ENCODE data around the gene DCTN2.
"Not testable (repeated sequence)": the region's sequence is repeated elsewhere in the genome, so short reads cannot be mapped to it uniquely, and the experiment has no call there.

DCTN2 gene

GRCh38 chr12:57575771-57576612 lies 29.0 kb upstream of the DCTN2 start:
- Histone ChIP-seq H2AFZ (ENCODE audit: low read length) (no peak overlapping the region), H2BK15ac (ENCODE audit: low read length) (no peak overlapping the region), H4K8ac (ENCODE audit: low read depth, low read length) (no peak overlapping the region), H3K9me3 (replicated peaks in 1 of 2; ENCODE audit: control insufficient read depth in 2 of 2, insufficient read depth in 1 of 2, low read depth in 1 of 2, low read length in 2 of 2) (no peaks in the 10 kb centered on the region), H3K79me1 (ENCODE audit: low read depth, low read length) (no peaks in the 10 kb centered on the region), H4K91ac (ENCODE audit: low read depth, low read length, poor library complexity) (no peak overlapping the region), H3K27me3 (ENCODE audit: control insufficient read depth in 3 of 3, insufficient read depth in 3 of 3, low read depth in 1 of 3, low read length in 3 of 3) (no peaks in the 10 kb centered on the region), H3K4ac (ENCODE audit: low read length) (no peak overlapping the region), H3K36me3 (replicated peaks in 1 of 2; ENCODE audit: control insufficient read depth in 2 of 2, insufficient read depth in 2 of 2, low read length in 2 of 2) (peaks cover 29 to 47% of the 10 kb centered on the region in 2 donors), H2BK120ac (ENCODE audit: low read depth, low read length) (no peak overlapping the region), H2AK5ac (ENCODE audit: low read depth, low read length) (no peak overlapping the region), H3K4me3 (ENCODE audit: low read length in 2 of 2) (no peak overlapping the region), H3K9ac (ENCODE audit: low read depth, low read length, poor library complexity) (no peak overlapping the region), H3K14ac (ENCODE audit: low read length) (no peak overlapping the region), H3K23ac (ENCODE audit: low read depth, low read length, poor library complexity) (no peak overlapping the region), H3K4me1 (ENCODE audit: control insufficient read depth in 2 of 2, insufficient read depth in 1 of 2, low read depth in 1 of 2, low read length in 2 of 2) (no peaks in the 10 kb centered on the region), H2BK5ac (ENCODE audit: low read length) (no peak overlapping the region), H3K27ac (replicated peaks; ENCODE audit: low read length) (no peak overlapping the region), H2BK12ac (ENCODE audit: low read length) (no peak overlapping the region), H3K4me2 (ENCODE audit: insufficient read depth, low read length, poor library complexity, severe bottlenecking) (no peak overlapping the region), H3K18ac (ENCODE audit: low read length) (no peak overlapping the region)
- no peak for DNase-seq (ENCODE audit: low spot score)
- no CpG with 5 or more reads among the region's 12 CpGs for WGBS, 2 donors (ENCODE audit: extremely low coverage in 2 of 2, insufficient read length in 2 of 2, insufficient replicate concordance in 1 of 2)

- no peak overlapping the region for H3K4ac ChIP-seq (ENCODE audit: low read length)
- H3K4me1 ChIP-seq (ENCODE audit: control insufficient read depth in 2 of 2, insufficient read depth in 1 of 2, low read depth in 1 of 2, low read length in 2 of 2): no peaks in the 10 kb centered on the region
These were observed 27.8 kb upstream of the DCTN2 start for GRCh38 chr12:57574795-57575194.

GRCh38 chr12:57571926-57572762 lies 25.2 kb upstream of the DCTN2 start:
- WGBS, 2 donors (ENCODE audit: extremely low coverage in 2 of 2, insufficient read length in 2 of 2, insufficient replicate concordance in 1 of 2): no CpG with 5 or more reads among the region's 12 CpGs

More at GRCh38 chr12:57574795-57575194, 27.8 kb upstream of the DCTN2 start:
- Histone ChIP-seq H2BK15ac (ENCODE audit: low read length) (no peak overlapping the region), H3K4me2 (ENCODE audit: insufficient read depth, low read length, poor library complexity, severe bottlenecking) (no peak overlapping the region), H3K79me1 (ENCODE audit: low read depth, low read length) (no peaks in the 10 kb centered on the region), H4K8ac (ENCODE audit: low read depth, low read length) (no peak overlapping the region), H2AK5ac (ENCODE audit: low read depth, low read length) (no peak overlapping the region), H3K4me3 (ENCODE audit: low read length in 2 of 2) (no peak overlapping the region), H2BK5ac (ENCODE audit: low read length) (no peak overlapping the region), H2AFZ (ENCODE audit: low read length) (no peak overlapping the region), H2BK12ac (ENCODE audit: low read length) (no peak overlapping the region), H3K18ac (ENCODE audit: low read length) (no peak overlapping the region), H3K27me3 (ENCODE audit: control insufficient read depth in 3 of 3, insufficient read depth in 3 of 3, low read depth in 1 of 3, low read length in 3 of 3) (no peaks in the 10 kb centered on the region), H3K23ac (ENCODE audit: low read depth, low read length, poor library complexity) (no peak overlapping the region), H3K27ac (replicated peaks; ENCODE audit: low read length) (no peak overlapping the region), H2BK120ac (ENCODE audit: low read depth, low read length) (no peak overlapping the region), H3K9ac (ENCODE audit: low read depth, low read length, poor library complexity) (no peak overlapping the region), H3K9me3 (replicated peaks in 1 of 2; ENCODE audit: control insufficient read depth in 2 of 2, insufficient read depth in 1 of 2, low read depth in 1 of 2, low read length in 2 of 2) (no peaks in the 10 kb centered on the region), H4K91ac (ENCODE audit: low read depth, low read length, poor library complexity) (no peak overlapping the region), H3K14ac (ENCODE audit: low read length) (no peak overlapping the region), H3K36me3 (replicated peaks in 1 of 2; ENCODE audit: control insufficient read depth in 2 of 2, insufficient read depth in 2 of 2, low read length in 2 of 2) (peaks cover 28 to 42% of the 10 kb centered on the region in 2 donors)
- WGBS, 2 donors (ENCODE audit: extremely low coverage in 2 of 2, insufficient read length in 2 of 2, insufficient replicate concordance in 1 of 2): no CpG with 5 or more reads among the region's 10 CpGs
- no peak for DNase-seq (ENCODE audit: low spot score)

GRCh38 chr12:57570438-57570837 lies 23.4 kb upstream of the DCTN2 start:
- not testable (repeated sequence) for H2BK12ac ChIP-seq (ENCODE audit: low read length); H3K14ac ChIP-seq (ENCODE audit: low read length); H2AFZ ChIP-seq (ENCODE audit: low read length); H3K4me1 ChIP-seq (ENCODE audit: control insufficient read depth in 2 of 2, insufficient read depth in 1 of 2, low read depth in 1 of 2, low read length in 2 of 2); H3K4me3 ChIP-seq (ENCODE audit: low read length in 2 of 2); H2AK5ac ChIP-seq (ENCODE audit: low read depth, low read length); H3K79me1 ChIP-seq (ENCODE audit: low read depth, low read length); H3K9me3 ChIP-seq (replicated peaks in 1 of 2; ENCODE audit: control insufficient read depth in 2 of 2, insufficient read depth in 1 of 2, low read depth in 1 of 2, low read length in 2 of 2); DNase-seq (ENCODE audit: low spot score); H2BK15ac ChIP-seq (ENCODE audit: low read length); H3K23ac ChIP-seq (ENCODE audit: low read depth, low read length, poor library complexity); H3K27me3 ChIP-seq (ENCODE audit: control insufficient read depth in 3 of 3, insufficient read depth in 3 of 3, low read depth in 1 of 3, low read length in 3 of 3); H3K4ac ChIP-seq (ENCODE audit: low read length); H3K18ac ChIP-seq (ENCODE audit: low read length); H3K4me2 ChIP-seq (ENCODE audit: insufficient read depth, low read length, poor library complexity, severe bottlenecking); H3K27ac ChIP-seq (replicated peaks; ENCODE audit: low read length); H4K91ac ChIP-seq (ENCODE audit: low read depth, low read length, poor library complexity); H2BK120ac ChIP-seq (ENCODE audit: low read depth, low read length); H4K8ac ChIP-seq (ENCODE audit: low read depth, low read length); H3K9ac ChIP-seq (ENCODE audit: low read depth, low read length, poor library complexity); H2BK5ac ChIP-seq (ENCODE audit: low read length)
- no CpG with 5 or more reads among the region's 13 CpGs for WGBS, 2 donors (ENCODE audit: extremely low coverage in 2 of 2, insufficient read length in 2 of 2, insufficient replicate concordance in 1 of 2)
- peaks cover 21 to 30% of the 10 kb centered on the region in 2 donors for H3K36me3 ChIP-seq (replicated peaks in 1 of 2; ENCODE audit: control insufficient read depth in 2 of 2, insufficient read depth in 2 of 2, low read length in 2 of 2)

More at GRCh38 chr12:57571926-57572762, 25.2 kb upstream of the DCTN2 start:
- Histone ChIP-seq H2BK5ac (ENCODE audit: low read length) (no peak overlapping the region), H2BK15ac (ENCODE audit: low read length) (no peak overlapping the region), H2AFZ (ENCODE audit: low read length) (no peak overlapping the region), H3K9ac (ENCODE audit: low read depth, low read length, poor library complexity) (peak overlapping the region; percentile 50), H2BK120ac (ENCODE audit: low read depth, low read length) (no peak overlapping the region), H3K4me3 (ENCODE audit: low read length in 2 of 2) (peak overlapping the region in 1 of 2 donors; percentile 29), H3K14ac (ENCODE audit: low read length) (no peak overlapping the region), H2AK5ac (ENCODE audit: low read depth, low read length) (no peak overlapping the region), H3K4me2 (ENCODE audit: insufficient read depth, low read length, poor library complexity, severe bottlenecking) (no peak overlapping the region), H3K36me3 (replicated peaks in 1 of 2; ENCODE audit: control insufficient read depth in 2 of 2, insufficient read depth in 2 of 2, low read length in 2 of 2) (peaks cover 34 to 36% of the 10 kb centered on the region in 2 donors), H3K27me3 (ENCODE audit: control insufficient read depth in 3 of 3, insufficient read depth in 3 of 3, low read depth in 1 of 3, low read length in 3 of 3) (no peaks in the 10 kb centered on the region), H2BK12ac (ENCODE audit: low read length) (no peak overlapping the region), H4K91ac (ENCODE audit: low read depth, low read length, poor library complexity) (no peak overlapping the region), H3K79me1 (ENCODE audit: low read depth, low read length) (no peaks in the 10 kb centered on the region), H3K18ac (ENCODE audit: low read length) (no peak overlapping the region), H3K27ac (replicated peaks; ENCODE audit: low read length) (no peak overlapping the region), H3K23ac (ENCODE audit: low read depth, low read length, poor library complexity) (no peak overlapping the region), H3K4me1 (ENCODE audit: control insufficient read depth in 2 of 2, insufficient read depth in 1 of 2, low read depth in 1 of 2, low read length in 2 of 2) (no peaks in the 10 kb centered on the region), H3K4ac (ENCODE audit: low read length) (no peak overlapping the region), H3K9me3 (replicated peaks in 1 of 2; ENCODE audit: control insufficient read depth in 2 of 2, insufficient read depth in 1 of 2, low read depth in 1 of 2, low read length in 2 of 2) (peaks cover 0 to 2% of the 10 kb centered on the region in 2 donors), H4K8ac (ENCODE audit: low read depth, low read length) (peak overlapping the region; percentile 23)
- no peak for DNase-seq (ENCODE audit: low spot score)

Data from neuronal stem cell (in vitro differentiated cells).